ENCODE data around the gene DGKG. TPM values are rescaled to one million over a fixed set of nuclear protein-coding genes. Genes with fewer than 3 reads are reported as not detected.

DGKG gene
- total and polyA plus RNA-seq, 4 donors, result 0.84 to 7.8 (median 1.7) TPM

- no peak overlapping the region for H3K27ac ChIP-seq (ENCODE audit: low read depth in 1 of 2, low read length in 2 of 2)
Measured at GRCh38 chr3:186123012-186123411, 239.0 kb downstream of the DGKG start.

More at GRCh38 chr3:186123012-186123411, 239.0 kb downstream of the DGKG start:
- no peak for TF ChIP-seq TAF1 (conservative IDR thresholded peaks at IDR 0.05)
- TF ChIP-seq RAD21 (IDR thresholded peaks at IDR 0.05), result no peak
- no peak for TF ChIP-seq YY1 (IDR thresholded peaks at IDR 0.05)
- no peak for TF ChIP-seq HNF4A (conservative IDR thresholded peaks at IDR 0.05)
- TF ChIP-seq ATF3 (IDR thresholded peaks at IDR 0.05), result no peak
- TF ChIP-seq FOXA2 (IDR thresholded peaks at IDR 0.05), result no peak
- no peak for TF ChIP-seq REST (IDR thresholded peaks at IDR 0.05)
- TF ChIP-seq MAX (IDR thresholded peaks at IDR 0.05), result no peak
- TF ChIP-seq JUND (IDR thresholded peaks at IDR 0.05), result no peak
- no peak for TF ChIP-seq HNF4G (IDR thresholded peaks at IDR 0.05)
- no peak for TF ChIP-seq SP1 (IDR thresholded peaks at IDR 0.05)
- TF ChIP-seq ZBTB33 (IDR thresholded peaks at IDR 0.05), result no peak
- no peak for TF ChIP-seq EGR1 (IDR thresholded peaks at IDR 0.05; ENCODE audit: low read depth in 2 of 2)
- no peak for TF ChIP-seq FOXA1 (IDR thresholded peaks at IDR 0.05)
- no peak for TF ChIP-seq RXRA (IDR thresholded peaks at IDR 0.05)
- TF ChIP-seq CTCF (IDR thresholded peaks at IDR 0.05; ENCODE audit: low read depth, low read length, missing input control), result no peak
- no peak for TF ChIP-seq NR2F2 (IDR thresholded peaks at IDR 0.05)
- no peak for TF ChIP-seq GABPA (IDR thresholded peaks at IDR 0.05 in 1 of 2, conservative IDR thresholded peaks at IDR 0.05 in 1 of 2)
- DNase-seq (ENCODE audit: low spot score), result no peak
- Histone ChIP-seq H3K9me3 (ENCODE audit: control insufficient read depth in 4 of 4, low read length in 3 of 4) (no peaks in the 10 kb centered on the region), H3K4me3 (ENCODE audit: low read depth in 1 of 3, low read length in 3 of 3) (no peak overlapping the region), H3K4me1 (ENCODE audit: control insufficient read depth in 4 of 4, insufficient read depth in 4 of 4, low read length in 3 of 4) (no peaks in the 10 kb centered on the region), H3K27me3 (ENCODE audit: control insufficient read depth in 4 of 4, insufficient read depth in 4 of 4, low read length in 3 of 4) (peaks cover 0 to 5% (median 0%) of the 10 kb centered on the region in 4 donors), H3K9ac (ENCODE audit: low read depth in 1 of 2, low read length in 2 of 2) (no peak overlapping the region), H3K36me3 (ENCODE audit: control insufficient read depth in 4 of 4, insufficient read depth in 3 of 4, low read depth in 1 of 4, low read length in 3 of 4) (no peaks in the 10 kb centered on the region)
- 74% methylated on average over 5 of the region's 5 CpGs for WGBS

Data from liver (tissue), 9 donors.